Stimulated activated CD4-positive, alpha-beta T cell treated with anti-CD3 and anti-CD28 coated beads, Interleukin-2, amount 100 ng/mL, for 24 hours (primary cell): Measurements from ENCODE around the gene LINC00632.
"Not testable (repeated sequence)": the region's sequence is repeated elsewhere in the genome, so short reads cannot be mapped to it uniquely, and the experiment has no call there.

Source experiments
- DNase-seq, 2 donors: peaks; one replicate each; pipeline ENCODE4 v3.0.0-alpha.2; 2020

LINC00632 gene

GRCh38 chrX:140709421-140709846 lies at the start of gene LINC00632:
TSS of gene LINC00632 (plus strand) at chrX:140709759.
- no peak for DNase-seq

- no peak for DNase-seq
These were observed 47.9 kb upstream of the LINC00632 start for GRCh38 chrX:140661643-140662042.

GRCh38 chrX:140664939-140665338 lies 44.6 kb upstream of the LINC00632 start:
- no peak for DNase-seq

- no peak for DNase-seq
These were observed 36.5 kb upstream of the LINC00632 start for GRCh38 chrX:140672840-140673731.

GRCh38 chrX:140687706-140688105 lies 21.9 kb upstream of the LINC00632 start:
- DNase-seq = no peak

- DNase-seq = not testable (repeated sequence)
These were observed 18.0 kb upstream of the LINC00632 start for GRCh38 chrX:140691596-140691995.

- no peak for DNase-seq
These were observed 11.9 kb upstream of the LINC00632 start for GRCh38 chrX:140697618-140698017.

GRCh38 chrX:140701480-140701879 lies 8.1 kb upstream of the LINC00632 start:
- no peak for DNase-seq

- no peak for DNase-seq
These were observed 1.2 kb downstream of the LINC00632 start for GRCh38 chrX:140710710-140711109.

- DNase-seq = no peak
These were observed 2.3 kb downstream of the LINC00632 start for GRCh38 chrX:140711894-140712293.

GRCh38 chrX:140712413-140713173 lies 3.0 kb downstream of the LINC00632 start:
- DNase-seq = peak; percentile 10 to 17

GRCh38 chrX:140713174-140713539 lies 3.6 kb downstream of the LINC00632 start:
- no peak for DNase-seq

- no peak for DNase-seq
These were observed 6.2 kb downstream of the LINC00632 start for GRCh38 chrX:140715787-140716186.

GRCh38 chrX:140723121-140723715 lies 13.7 kb downstream of the LINC00632 start:
- DNase-seq = no peak

- DNase-seq = no peak
These were observed 14.8 kb downstream of the LINC00632 start for GRCh38 chrX:140724309-140724708.

- no peak for DNase-seq
These were observed 15.2 kb downstream of the LINC00632 start for GRCh38 chrX:140724736-140725135.

- no peak for DNase-seq
These were observed 15.9 kb downstream of the LINC00632 start for GRCh38 chrX:140725500-140725899.

- DNase-seq = no peak
These were observed 24.3 kb downstream of the LINC00632 start for GRCh38 chrX:140733766-140734342.

- DNase-seq = no peak
These were observed 34.5 kb downstream of the LINC00632 start for GRCh38 chrX:140744085-140744484.

- no peak for DNase-seq
These were observed 47.4 kb downstream of the LINC00632 start for GRCh38 chrX:140756941-140757340.

- DNase-seq = peak in 1 of 2 donors; percentile 25
These were observed 52.5 kb downstream of the LINC00632 start for GRCh38 chrX:140762061-140762460.

GRCh38 chrX:140764401-140764919 lies 54.9 kb downstream of the LINC00632 start:
- DNase-seq = peak in 1 of 2 donors; percentile 5
